ENCODE data around the gene NKX2-4.

Gene NKX2-4

GRCh38 chr20:21357844-21358243, 39.5 kb downstream of the NKX2-4 start:
- no peak for DNase-seq

- DNase-seq, result no peak
Measured at GRCh38 chr20:21356386-21356785, 40.9 kb downstream of the NKX2-4 start.

GRCh38 chr20:21355981-21356380, 41.3 kb downstream of the NKX2-4 start:
- DNase-seq, result no peak

GRCh38 chr20:21353236-21353635, 44.1 kb downstream of the NKX2-4 start:
- no peak for DNase-seq

GRCh38 chr20:21352703-21353102, 44.6 kb downstream of the NKX2-4 start:
- no peak for DNase-seq
